CD14-positive monocyte (primary cell): ENCODE results near the gene ASMTL. TPM values are rescaled to one million over a fixed set of nuclear protein-coding genes. Genes with fewer than 3 reads are reported as not detected.
A peak's percentile ranks its signal among the peaks of the same experiment; 100 is the strongest.

Experiments
- DNase-seq, 3 donors: peaks; one replicate each; pipeline ENCODE4 v3.0.0-alpha.2; 2011 to 2022
- H2AFZ ChIP-seq: 2 replicates; pipeline ENCODE4 v1.6.0; 2012; ENCODE audit warnings: mild to moderate bottlenecking, low read depth, low read length, inconsistent platforms; ENCODE audit not compliant: insufficient read depth, poor library complexity, severe bottlenecking
- H3K27ac ChIP-seq, 2 donors: 1 replicate in 1 of 2; 2 replicates in 1 of 2; pipeline ENCODE4 v1.5.1; 2012 to 2013; ENCODE audit warnings: low read length in 2 of 2, control low read depth in 1 of 2, inconsistent platforms in 1 of 2, low read depth in 1 of 2, mild to moderate bottlenecking in 1 of 2
- H3K27me3 ChIP-seq, 2 donors: one replicate each; pipeline versions ENCODE4 v1.6.0 to v1.6.1; 2011 to 2013; ENCODE audit warnings: low read length in 2 of 2; ENCODE audit not compliant: control insufficient read depth in 2 of 2, insufficient read depth in 2 of 2
- H3K36me3 ChIP-seq, 2 donors: replicated peaks in 1 of 2; 1 replicate in 1 of 2; 2 replicates in 1 of 2; pipeline versions ENCODE4 v1.5.1 to v1.6.1; 2012 to 2013; ENCODE audit warnings: low read length in 2 of 2, control low read depth in 1 of 2, inconsistent platforms in 1 of 2, mild to moderate bottlenecking in 1 of 2; ENCODE audit not compliant: insufficient read depth in 2 of 2, control insufficient read depth in 1 of 2
- H3K4me1 ChIP-seq, 2 donors: 1 replicate in 1 of 2; 2 replicates in 1 of 2; pipeline versions ENCODE4 v1.5.1 to v1.6.1; 2012 to 2013; ENCODE audit warnings: low read length in 2 of 2, control low read depth in 1 of 2, inconsistent platforms in 1 of 2, mild to moderate bottlenecking in 1 of 2, moderate library complexity in 1 of 2; ENCODE audit not compliant: insufficient read depth in 2 of 2, control insufficient read depth in 1 of 2
- H3K4me2 ChIP-seq: replicated peaks from 2 replicates; pipeline ENCODE3; 2012; ENCODE audit warnings: low read length, moderate library complexity, mild to moderate bottlenecking; ENCODE audit not compliant: poor library complexity, severe bottlenecking; ENCODE audit errors: extremely low read depth
- H3K4me3 ChIP-seq, 3 experiments: fragments of 200-600 bp in 1 of 3; sonication (generic) in 1 of 3; replicated peaks in 1 of 3; 1 replicate in 2 of 3; 2 replicates in 1 of 3; pipeline ENCODE4 v1.5.1; 2011 to 2013; ENCODE audit warnings: low read length in 3 of 3, mild to moderate bottlenecking in 3 of 3, control low read depth in 2 of 3, low read depth in 2 of 3, inconsistent platforms in 1 of 3, moderate library complexity in 1 of 3
- H3K79me2 ChIP-seq: 2 replicates; pipeline ENCODE4 v1.6.0; 2012; ENCODE audit warnings: mild to moderate bottlenecking, control low read depth, inconsistent platforms, low read length, moderate library complexity; ENCODE audit not compliant: insufficient read depth
- H3K9ac ChIP-seq: 2 replicates; pipeline ENCODE4 v1.6.0; 2017; ENCODE audit warnings: low read length, mild to moderate bottlenecking; ENCODE audit not compliant: insufficient read depth, poor library complexity, severe bottlenecking
- H3K9me3 ChIP-seq, 2 donors: replicated peaks in 1 of 2; 1 replicate in 1 of 2; 2 replicates in 1 of 2; pipeline versions ENCODE4 v1.5.1 to v1.6.1; 2012 to 2013; ENCODE audit warnings: low read length in 2 of 2, control low read depth in 1 of 2; ENCODE audit not compliant: control insufficient read depth in 1 of 2, insufficient read depth in 1 of 2
- H4K20me1 ChIP-seq: 2 replicates; pipeline ENCODE4 v1.6.0; 2012; ENCODE audit warnings: mild to moderate bottlenecking, low read length, control low read depth, moderate library complexity; ENCODE audit not compliant: insufficient read depth
- H3K27ac Mint-ChIP-seq, 7 donors: one replicate each; pipeline ENCODE4 v1.8.0; 2020; ENCODE audit warnings: mild to moderate bottlenecking in 7 of 7, mixed read lengths in 7 of 7, moderate library complexity in 6 of 7, inconsistent platforms in 2 of 7
- H3K27me3 Mint-ChIP-seq, 3 donors: one replicate each; pipeline ENCODE4 v1.8.0; 2021 to 2022; ENCODE audit warnings: low read depth in 3 of 3, mild to moderate bottlenecking in 3 of 3, mixed read lengths in 3 of 3, moderate library complexity in 3 of 3, inconsistent platforms in 1 of 3
- H3K36me3 Mint-ChIP-seq, 2 donors: one replicate each; pipeline ENCODE4 v1.8.0; 2020; ENCODE audit warnings: mixed read lengths in 2 of 2, inconsistent platforms in 1 of 2, mild to moderate bottlenecking in 1 of 2
- H3K4me1 Mint-ChIP-seq: one replicate; pipeline ENCODE4 v1.8.0; 2020; ENCODE audit warnings: mild to moderate bottlenecking, mixed read lengths
- H3K4me3 Mint-ChIP-seq, 2 donors: one replicate each; pipeline ENCODE4 v1.8.0; 2020; ENCODE audit warnings: mild to moderate bottlenecking in 2 of 2, mixed read lengths in 2 of 2, moderate library complexity in 1 of 2
- H3K9me3 Mint-ChIP-seq, 7 donors: one replicate each; pipeline ENCODE4 v1.8.0; 2020 to 2022; ENCODE audit warnings: mixed read lengths in 7 of 7, mild to moderate bottlenecking in 6 of 7, moderate library complexity in 6 of 7, inconsistent platforms in 2 of 7
- WGBS: methylation state at CpG from one replicate; pipeline ENCODE4 v1.1.5; 2013; ENCODE audit warnings: missing lambda C conversion rate; ENCODE audit not compliant: insufficient coverage; 5-methylcytosine and 5-hydroxymethylcytosine counted together
- intact Hi-C, 2 donors: fragments of 100-400 bp; cut with micrococcal nuclease; formaldehyde crosslinking; loops; one replicate each; pipeline versions ENCODE4 v1.15.0 to v1.15.1; 2023
- polyA plus RNA-seq, 3 donors: library from polyadenylated mRNA; depleted of rRNA in 1 of 3; unstranded in 2 of 3; stranded (reverse) in 1 of 3; fragments of 300-500 nt in 2 of 3; fragments of >200 nt in 1 of 3; fragmentation: Illumina TruSeq in 2 of 3; gene quantifications; 1 replicate in 2 of 3; 2 replicates in 1 of 3; pipeline ENCODE4 v1.2.3, GENCODE V29; 2012 to 2021
- TF ChIP-seq, protein P1 (sequence below): fragments of 200-600 bp; IDR thresholded peaks from one replicate; pipeline ENCODE4 v1.8.0; 2022; ENCODE audit warnings: antibody characterized with exemption, mild to moderate bottlenecking

Gene ASMTL
- polyA plus RNA-seq, 3 donors = 19.0 to 31.5 (median 31.0) TPM

DNA sequence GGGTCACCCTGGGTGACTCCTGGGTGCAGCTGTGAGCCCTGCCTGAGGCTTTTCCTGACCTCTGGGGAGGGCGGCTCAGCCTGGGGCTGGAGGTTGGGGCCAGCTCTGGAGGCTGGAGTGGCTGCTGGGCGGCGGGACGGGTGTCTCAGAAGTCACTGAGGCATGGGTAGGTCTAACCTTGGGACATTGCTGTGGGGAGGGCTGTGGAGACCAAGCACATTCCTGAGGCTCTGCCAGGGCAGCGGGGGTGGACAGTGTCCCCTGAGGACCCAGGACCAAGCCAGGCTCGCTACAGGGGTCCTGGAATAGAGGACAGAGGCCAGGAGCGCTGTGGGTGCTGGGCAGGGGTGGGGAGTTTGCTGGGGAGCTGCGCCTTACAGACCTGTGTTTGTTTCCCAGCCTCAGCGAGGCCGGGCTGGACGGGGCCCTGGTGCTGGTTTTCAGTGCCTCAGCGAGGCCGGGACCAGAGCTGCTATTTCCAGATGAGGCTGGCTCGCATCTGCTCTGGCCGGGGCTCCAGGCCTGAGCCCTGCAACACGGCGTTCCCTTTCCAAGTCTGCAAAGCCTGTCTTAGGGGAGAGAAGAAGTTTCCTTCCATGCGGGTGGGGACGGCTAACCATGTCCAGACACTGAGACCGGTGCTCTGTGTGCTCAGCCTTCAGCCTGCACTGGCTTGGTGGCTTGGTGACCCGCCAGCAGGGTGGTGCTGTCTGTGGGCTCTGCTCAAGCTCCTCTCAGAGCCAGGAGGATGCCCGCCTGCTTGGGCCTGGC is 57.8 kb downstream of the ASMTL start:
- Histone ChIP-seq H3K4me3 (no peak overlapping the region), H3K36me3 (peaks cover 19 to 51% of the 10 kb centered on the region in 2 donors), H3K4me2 (no peak overlapping the region), H3K79me2 (peaks cover 57% of the 10 kb centered on the region), H3K27ac (peak overlapping the region in 1 of 2 donors; percentile 20), H3K9me3 (no peaks in the 10 kb centered on the region), H3K27me3 (no peaks in the 10 kb centered on the region), H2AFZ (no peak overlapping the region), H4K20me1 (peaks cover 44% of the 10 kb centered on the region), H3K9ac (no peak overlapping the region), H3K4me1 (peaks cover 17 to 31% of the 10 kb centered on the region in 2 donors)
- DNase-seq = no peak
- Mint-ChIP-seq H3K9me3 (peaks cover 0 to 1% (median 0%) of the 10 kb centered on the region in 7 donors), H3K4me1 (peaks cover 20% of the 10 kb centered on the region), H3K27me3 (no peaks in the 10 kb centered on the region), H3K4me3 (no peak overlapping the region), H3K27ac (peak overlapping the region in 4 of 7 donors; percentile 1 to 72 (median 52)), H3K36me3 (peaks cover 29 to 58% of the 10 kb centered on the region in 2 donors)
- WGBS = 92% methylated on average over 20 of the region's 22 CpGs
- TF ChIP-seq, protein P1, sequence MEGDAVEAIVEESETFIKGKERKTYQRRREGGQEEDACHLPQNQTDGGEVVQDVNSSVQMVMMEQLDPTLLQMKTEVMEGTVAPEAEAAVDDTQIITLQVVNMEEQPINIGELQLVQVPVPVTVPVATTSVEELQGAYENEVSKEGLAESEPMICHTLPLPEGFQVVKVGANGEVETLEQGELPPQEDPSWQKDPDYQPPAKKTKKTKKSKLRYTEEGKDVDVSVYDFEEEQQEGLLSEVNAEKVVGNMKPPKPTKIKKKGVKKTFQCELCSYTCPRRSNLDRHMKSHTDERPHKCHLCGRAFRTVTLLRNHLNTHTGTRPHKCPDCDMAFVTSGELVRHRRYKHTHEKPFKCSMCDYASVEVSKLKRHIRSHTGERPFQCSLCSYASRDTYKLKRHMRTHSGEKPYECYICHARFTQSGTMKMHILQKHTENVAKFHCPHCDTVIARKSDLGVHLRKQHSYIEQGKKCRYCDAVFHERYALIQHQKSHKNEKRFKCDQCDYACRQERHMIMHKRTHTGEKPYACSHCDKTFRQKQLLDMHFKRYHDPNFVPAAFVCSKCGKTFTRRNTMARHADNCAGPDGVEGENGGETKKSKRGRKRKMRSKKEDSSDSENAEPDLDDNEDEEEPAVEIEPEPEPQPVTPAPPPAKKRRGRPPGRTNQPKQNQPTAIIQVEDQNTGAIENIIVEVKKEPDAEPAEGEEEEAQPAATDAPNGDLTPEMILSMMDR = no peak
- intact Hi-C loops = loop anchor here (5.0 to 10.0 kb wide), 4 partner anchors 57 to 200 kb away; partner anchors contain the start of genes AKAP17A (in 1 of the 2) and ASMTL (in 1 of the 2)

DNA sequence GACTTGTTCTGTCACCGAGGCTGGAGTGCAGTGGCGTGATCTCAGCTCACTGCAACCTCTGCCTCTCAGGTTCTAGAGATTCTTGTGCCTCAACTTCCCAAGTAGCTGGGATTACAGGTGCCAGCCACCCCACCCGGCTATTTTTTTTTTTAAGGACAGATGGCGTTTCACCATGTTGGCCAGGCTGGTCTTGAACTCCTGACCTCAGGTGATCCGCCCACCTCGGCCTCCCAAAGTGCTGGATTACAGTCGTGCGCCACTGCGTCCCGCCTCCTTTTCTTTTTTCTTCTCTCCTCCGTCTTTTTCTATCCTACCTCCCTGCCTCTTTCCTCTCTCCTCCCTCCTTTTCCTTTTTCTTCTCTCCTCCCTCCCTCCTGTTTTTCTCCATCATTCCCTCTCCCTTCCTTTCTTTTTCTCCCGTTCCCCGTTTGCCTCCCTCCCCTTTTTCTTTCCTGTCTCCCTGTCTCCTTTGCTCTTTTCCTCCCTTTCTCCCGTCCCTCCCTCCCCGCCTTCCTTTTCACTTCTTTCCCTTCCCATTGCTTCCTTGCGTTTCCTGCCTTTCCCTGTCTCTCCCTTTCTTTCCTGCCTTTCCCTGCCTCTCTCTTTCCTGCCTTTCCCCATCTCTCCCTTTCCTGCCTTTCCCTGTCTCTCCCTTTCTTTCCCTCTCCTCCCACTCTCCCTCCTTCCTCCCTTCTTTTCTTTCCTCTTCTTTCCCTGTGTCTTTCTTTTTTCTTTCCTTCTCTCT is 58.7 kb downstream of the ASMTL start:
- peaks cover 26 to 53% of the 10 kb centered on the region in 2 donors for H3K36me3 ChIP-seq
- peaks cover 20% of the 10 kb centered on the region for H3K4me1 Mint-ChIP-seq
- no peak overlapping the region for H3K9ac ChIP-seq
- H3K4me1 ChIP-seq = peaks cover 17 to 34% of the 10 kb centered on the region in 2 donors
- H3K4me3 ChIP-seq = no peak overlapping the region
- 93% methylated on average over 16 of the region's 16 CpGs for WGBS
- H3K36me3 Mint-ChIP-seq = peaks cover 35 to 59% of the 10 kb centered on the region in 2 donors
- no peak overlapping the region for H3K27ac ChIP-seq
- intact Hi-C loops = loop anchor here (2.0 to 10.0 kb wide), 5 partner anchors 58 to 201 kb away; partner anchors contain the start of genes ASMTL (in 2 of the 2) and AKAP17A (in 1 of the 2)
- DNase-seq = no peak
- H3K27me3 Mint-ChIP-seq = no peaks in the 10 kb centered on the region
- H3K27ac Mint-ChIP-seq = peak overlapping the region in 6 of 7 donors; percentile 23 to 93 (median 80)
- peaks cover 52% of the 10 kb centered on the region for H4K20me1 ChIP-seq
- H3K27me3 ChIP-seq = no peaks in the 10 kb centered on the region
- H2AFZ ChIP-seq = no peak overlapping the region
- H3K4me3 Mint-ChIP-seq = peak overlapping the region; percentile 59 to 90
- peaks cover 66% of the 10 kb centered on the region for H3K79me2 ChIP-seq
- peaks cover 0 to 1% (median 0%) of the 10 kb centered on the region in 7 donors for H3K9me3 Mint-ChIP-seq
- H3K4me2 ChIP-seq = no peak overlapping the region
- TF ChIP-seq, protein P1 = no peak
- H3K9me3 ChIP-seq = no peaks in the 10 kb centered on the region
